HG03159 (cell line): ENCODE data around the gene ZMYND15.
"Not testable (repeated sequence)": the region's sequence is repeated elsewhere in the genome, so short reads cannot be mapped to it uniquely, and the experiment has no call there.

Experiments used
- ATAC-seq: cut with Tn5 transposase; IDR thresholded peaks from one replicate; pipeline ENCODE4 v1.9.1; 2021; ENCODE audit warnings: mild to moderate bottlenecking, moderate library complexity; ENCODE audit not compliant: unreplicated experiment

The ZMYND15 gene

DNA sequence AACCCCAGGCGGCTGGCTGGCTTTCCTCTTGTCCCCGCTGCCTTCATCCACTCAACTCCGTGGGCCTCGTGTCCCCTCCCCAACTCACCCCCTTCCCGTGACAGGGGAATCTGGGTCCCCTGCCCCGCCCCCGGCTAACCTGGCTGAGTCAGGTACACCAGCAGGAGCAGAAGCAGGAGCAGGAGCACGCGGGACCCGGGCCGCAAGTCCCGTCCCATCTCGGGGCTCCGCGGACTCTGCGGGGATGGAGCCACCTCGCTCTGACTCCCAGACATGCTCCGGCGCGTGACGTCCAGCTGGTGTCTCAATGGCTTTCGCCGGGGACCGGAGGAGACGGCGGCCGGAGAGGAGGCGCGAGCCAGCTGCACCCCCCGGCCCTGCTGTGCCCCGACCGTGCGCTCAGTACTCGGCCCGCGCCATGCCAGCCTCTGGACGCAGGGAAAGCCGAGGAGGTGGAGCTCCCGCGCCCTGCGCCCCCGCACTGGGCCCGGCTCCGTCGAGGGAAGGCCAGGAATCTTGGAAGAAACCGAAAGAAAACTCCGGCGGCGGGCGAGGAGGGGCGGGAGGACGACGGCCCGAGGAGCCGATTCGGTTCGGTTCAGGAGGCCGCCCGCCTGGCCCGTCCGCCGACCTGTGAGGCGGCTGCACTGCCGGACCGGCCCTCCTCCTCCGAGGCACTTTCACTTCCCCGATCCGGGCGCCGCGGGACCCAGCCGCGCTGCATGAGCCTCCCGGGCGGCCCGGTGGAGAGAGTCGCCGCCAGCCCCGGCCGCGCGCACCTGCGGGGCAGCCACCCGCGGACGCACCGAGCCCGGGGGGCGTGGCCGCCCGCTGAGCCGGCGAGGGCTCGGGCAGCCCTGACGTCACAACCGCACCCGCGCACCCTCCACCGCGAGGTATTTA, at the start of gene ZMYND15, which contains the start of gene CXCL16:
ZMYND15 (plus strand) TSS at position 712 of the 903 bp plus-strand sequence. CDS start 716 bp downstream, outside the sequence.
CXCL16 (minus strand) TSS at position 807 of the 903 bp plus-strand sequence; CDS start at position 218, 589 bp downstream.
- ATAC-seq = no peak

GRCh38 chr17:4689872-4690271, 49.8 kb upstream of the ZMYND15 start:
- ATAC-seq = not testable (repeated sequence)

GRCh38 chr17:4690745-4691144, 48.9 kb upstream of the ZMYND15 start:
- no peak for ATAC-seq

DNA sequence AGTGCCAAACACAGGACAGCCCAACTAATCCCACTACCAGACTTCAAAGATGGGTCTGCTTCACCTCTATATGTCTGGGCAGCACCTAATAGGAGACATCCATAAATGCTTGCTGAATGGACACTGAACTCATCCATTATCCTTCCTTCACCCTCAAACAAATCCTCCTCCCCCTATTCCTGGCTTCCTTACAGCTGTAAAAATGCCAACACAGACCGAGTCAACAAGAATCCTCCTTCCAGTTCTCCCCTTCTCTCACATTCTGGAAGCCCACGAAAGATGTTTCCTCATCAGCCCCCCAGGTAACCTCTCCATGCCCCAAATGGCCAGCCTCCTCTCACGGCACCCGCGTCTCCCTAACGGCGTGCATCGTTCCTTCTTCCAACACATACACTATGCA, 47.9 kb upstream of the ZMYND15 start:
- ATAC-seq = no peak

- no peak for ATAC-seq
Observed at GRCh38 chr17:4693416-4693815, 46.2 kb upstream of the ZMYND15 start.

DNA sequence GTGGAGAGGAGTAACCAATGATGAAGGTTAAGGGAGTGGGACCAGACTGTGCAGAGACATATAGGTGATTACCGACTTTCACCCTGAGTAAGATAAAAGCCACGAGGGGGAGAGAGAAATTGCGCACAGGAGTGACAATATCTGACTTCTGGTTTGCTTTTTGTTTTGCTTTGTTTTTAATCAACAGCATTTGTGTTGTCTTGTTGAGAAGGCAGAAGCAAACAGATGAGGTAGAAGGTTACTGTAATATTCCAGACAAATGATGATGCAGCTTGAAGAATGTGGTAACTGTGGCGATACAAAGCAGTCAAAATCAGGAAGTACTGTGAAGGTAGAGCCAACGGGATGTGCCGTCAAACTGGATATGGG, 43.2 kb upstream of the ZMYND15 start:
- no peak for ATAC-seq

DNA sequence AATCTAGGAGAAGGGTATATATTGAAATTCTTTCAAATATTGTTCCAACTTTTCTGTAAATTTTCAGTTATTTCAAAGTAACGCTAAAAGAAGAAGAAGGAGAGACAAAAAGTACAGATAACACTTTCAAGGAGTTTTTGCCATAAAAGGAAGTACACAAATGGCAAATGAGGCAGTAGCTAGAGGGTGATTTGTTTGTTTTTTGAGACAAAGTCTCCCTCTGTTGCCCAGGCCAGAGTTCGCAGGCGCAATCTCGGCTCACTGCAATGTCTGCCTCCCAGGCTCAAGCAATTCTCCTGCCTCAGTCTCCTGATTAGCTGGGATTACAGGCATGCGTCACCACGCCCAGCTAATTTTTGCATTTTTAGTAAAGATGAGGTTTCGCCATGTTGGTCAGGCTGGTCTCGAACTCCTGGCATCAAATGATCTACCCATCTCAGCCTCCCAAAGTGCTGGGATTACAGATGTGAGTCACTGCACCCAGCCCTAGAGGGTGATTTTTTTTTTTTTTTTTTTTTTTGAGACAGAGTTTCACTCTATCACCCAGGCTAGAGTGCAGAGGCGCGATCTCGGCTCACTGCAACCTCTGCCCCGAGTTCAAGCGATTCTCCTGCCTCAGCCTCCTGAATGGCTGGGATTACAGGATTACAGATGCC, 40.1 kb upstream of the ZMYND15 start:
- ATAC-seq = not testable (repeated sequence)

- ATAC-seq = no peak
Observed at GRCh38 chr17:4701116-4701515, 38.5 kb upstream of the ZMYND15 start.

DNA sequence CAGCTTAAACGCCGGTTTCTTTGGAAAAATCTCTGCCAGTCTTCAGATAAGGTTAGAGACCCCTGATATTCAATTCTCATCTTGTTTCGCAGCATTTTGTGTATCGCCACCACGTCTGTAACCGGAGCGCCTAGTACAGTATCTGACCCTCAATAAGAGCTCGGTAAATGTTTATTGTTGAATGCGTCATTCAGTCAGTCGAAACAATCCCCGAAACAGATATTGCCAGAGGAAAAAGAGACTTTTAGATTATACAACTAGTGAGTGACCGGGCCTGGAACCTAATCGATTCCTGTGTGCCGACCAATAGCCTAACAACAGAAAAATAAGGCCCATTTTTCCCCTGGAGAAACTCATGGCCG, 36.3 kb upstream of the ZMYND15 start:
- no peak for ATAC-seq

DNA sequence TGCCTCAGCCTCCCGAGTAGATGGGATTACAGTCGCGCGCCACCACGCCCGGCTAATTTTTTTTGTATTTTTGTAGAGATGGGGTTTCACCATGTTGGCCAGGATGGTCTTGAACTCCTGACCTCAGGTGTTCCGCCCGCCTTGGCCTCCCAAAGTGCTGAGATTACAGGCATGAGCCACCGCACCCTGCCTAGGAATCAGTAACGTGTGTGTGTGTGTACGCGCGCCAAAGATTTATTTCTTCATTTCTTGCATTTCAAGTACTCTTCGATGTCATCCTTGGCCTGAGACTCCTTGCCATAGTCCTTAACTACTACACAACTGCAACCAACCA, 35.1 kb upstream of the ZMYND15 start:
- ATAC-seq = not testable (repeated sequence)

DNA sequence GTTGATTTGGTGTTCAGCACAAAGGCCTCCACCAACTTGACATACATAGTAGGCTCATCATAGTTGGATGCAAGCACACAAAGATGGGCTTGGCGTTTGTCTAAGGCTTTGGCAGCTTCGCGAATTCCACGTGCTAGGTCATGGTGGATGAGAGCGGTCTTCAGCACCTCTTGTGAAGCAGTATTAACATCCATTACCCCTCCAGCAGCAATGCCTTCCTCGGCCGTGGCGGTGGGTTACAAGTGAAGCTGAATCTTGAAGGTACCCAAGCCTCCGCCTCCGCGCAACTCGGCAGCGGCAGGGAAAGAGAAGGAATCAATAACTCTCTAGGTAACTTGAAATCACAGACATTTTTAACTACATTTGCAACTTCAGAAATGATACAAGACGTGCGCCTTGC, 34.6 kb upstream of the ZMYND15 start:
- ATAC-seq = no peak

- no peak for ATAC-seq
Observed at GRCh38 chr17:4706121-4706520, 33.5 kb upstream of the ZMYND15 start.

DNA sequence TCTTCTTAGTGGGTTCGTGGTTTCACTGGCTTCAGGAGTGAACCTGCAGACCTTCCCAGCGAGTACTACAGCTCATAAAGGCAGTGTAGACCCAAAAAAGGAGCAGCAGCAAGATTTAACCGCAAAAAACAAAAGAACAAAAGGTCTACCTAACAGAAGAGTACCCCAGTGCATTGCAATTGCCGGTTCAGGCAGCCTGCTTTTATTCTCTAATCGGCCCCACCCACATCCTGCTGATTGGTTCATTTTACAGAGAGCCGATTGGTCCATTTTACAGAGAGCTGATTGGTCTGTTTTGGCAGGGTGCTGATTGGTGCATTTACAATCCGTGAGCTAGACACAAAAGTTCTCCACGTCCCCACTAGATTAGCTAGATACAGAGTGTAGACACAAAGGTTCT, 31.2 kb upstream of the ZMYND15 start:
- ATAC-seq = no peak

DNA sequence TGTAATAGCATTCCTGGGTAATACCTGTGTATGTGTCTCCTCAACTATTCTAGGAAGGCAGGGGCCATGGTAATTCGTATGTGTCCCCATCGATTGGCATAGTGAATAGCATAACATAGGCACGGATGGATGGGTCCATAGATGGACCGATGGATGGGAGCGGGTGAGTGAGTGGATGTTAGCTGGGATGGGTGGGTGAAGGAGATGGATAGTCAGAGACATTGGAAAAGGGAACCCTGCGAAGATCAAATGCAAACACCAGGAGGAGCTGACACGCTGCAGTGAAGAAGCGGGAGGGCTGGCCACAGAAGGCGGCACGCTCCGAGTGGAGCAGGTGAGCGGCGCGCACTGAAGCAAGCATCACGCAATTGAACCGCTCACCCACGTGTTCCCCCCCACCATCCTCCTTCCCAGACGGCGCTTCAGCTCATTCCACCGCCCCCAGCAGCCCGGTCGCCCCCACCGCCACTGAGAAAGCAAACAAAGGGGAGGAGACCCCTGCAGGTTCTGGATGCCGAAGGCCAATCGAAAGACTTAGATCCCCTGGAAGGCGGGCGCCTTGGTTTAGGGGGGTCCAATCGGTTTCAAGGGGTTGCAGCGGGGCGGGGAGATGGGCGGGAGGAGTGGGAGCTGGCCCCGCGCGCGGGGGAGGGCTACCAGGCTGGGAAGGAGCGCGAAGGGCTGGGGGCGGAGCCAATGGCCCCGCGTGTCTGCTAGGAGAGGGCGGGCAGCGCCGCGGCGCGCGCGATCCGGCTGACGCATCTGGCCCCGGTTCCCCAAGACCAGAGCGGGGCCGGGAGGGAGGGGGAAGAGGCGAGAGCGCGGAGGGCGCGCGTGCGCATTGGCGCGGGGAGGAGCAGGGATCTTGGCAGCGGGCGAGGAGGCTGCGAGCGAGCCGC, 29.6 kb upstream of the ZMYND15 start, which contains the start of gene ARRB2:
ARRB2 (plus strand) TSS at position 839 of the 899 bp plus-strand sequence. CDS start 90 bp downstream, outside the sequence.
- ATAC-seq = peak; percentile 76

GRCh38 chr17:4710693-4711634, 28.7 kb upstream of the ZMYND15 start:
- ATAC-seq = no peak

DNA sequence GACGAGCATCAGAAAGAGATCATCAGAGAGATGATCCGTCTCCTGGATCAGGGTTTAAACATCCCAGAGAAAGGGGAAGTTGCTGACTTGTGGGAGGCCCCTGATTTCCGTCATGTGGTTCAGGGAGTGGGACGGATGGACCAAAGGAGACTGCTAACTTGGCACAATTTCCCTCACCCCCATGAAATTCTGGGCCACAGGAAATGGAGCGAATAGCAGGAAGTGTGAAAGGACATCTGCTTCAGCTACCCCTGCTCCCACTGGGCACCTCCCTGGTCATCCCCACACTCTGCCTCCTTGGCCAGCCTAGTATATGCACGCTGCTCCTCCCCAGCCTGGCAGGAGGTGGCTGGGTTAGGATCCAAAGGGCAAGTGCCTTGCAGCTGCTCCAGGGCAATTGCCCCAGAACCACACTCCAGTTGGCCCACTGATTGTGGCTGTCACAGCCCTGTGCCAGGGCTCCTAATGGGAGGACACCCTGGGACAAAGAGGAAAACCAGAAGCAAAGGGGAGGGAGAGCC, 27.9 kb upstream of the ZMYND15 start:
- ATAC-seq = no peak

DNA sequence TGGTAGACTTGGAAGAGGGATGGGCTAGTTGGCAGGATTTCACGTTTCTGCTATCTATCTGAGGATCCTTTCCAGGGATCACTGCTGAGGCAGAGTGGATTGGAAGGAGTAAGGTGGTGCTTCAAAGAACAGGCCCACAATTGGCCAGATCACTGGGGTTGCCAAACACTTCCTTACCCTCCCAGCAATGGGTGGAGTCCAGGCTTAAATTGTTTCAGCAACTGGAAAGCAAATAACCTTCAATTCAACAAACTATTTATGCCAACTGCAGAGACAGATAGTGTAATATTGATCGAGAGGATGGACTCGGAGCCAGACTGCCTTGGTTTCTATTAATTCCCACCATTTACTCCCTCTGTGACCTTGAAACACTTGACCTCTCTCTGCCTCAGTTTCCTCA, 27.1 kb upstream of the ZMYND15 start:
- no peak for ATAC-seq

GRCh38 chr17:4714340-4715062, 25.1 kb upstream of the ZMYND15 start:
- not testable (repeated sequence) for ATAC-seq
